Psoas muscle (tissue), 8 donors: ENCODE results near the gene PTGER2. TPM values are rescaled to one million over a fixed set of nuclear protein-coding genes. Genes with fewer than 3 reads are reported as not detected.

ENCODE experiments used
- ATAC-seq, 4 donors: fragments of 200-7000 bp; cut with Tn5 transposase; one replicate each; pipeline ENCODE4 v1.9.1; 2020; ENCODE audit warnings: moderate library complexity in 3 of 4, mild to moderate bottlenecking in 2 of 4
- DNase-seq, 2 donors: peaks; one replicate each; pipeline ENCODE4 v3.0.0-alpha.2; 2020
- H3K27ac ChIP-seq: fragments of 200-600 bp; one replicate; pipeline ENCODE4 v1.8.0; 2022
- H3K27me3 ChIP-seq, 3 donors: fragments of 200-600 bp in 1 of 3; one replicate each; pipeline versions ENCODE4 v1.6.1 to v1.8.0; 2013 to 2022; ENCODE audit warnings: low read length in 2 of 3, mild to moderate bottlenecking in 2 of 3, moderate library complexity in 1 of 3; ENCODE audit not compliant: insufficient read depth in 3 of 3
- H3K36me3 ChIP-seq, 2 donors: fragments of 200-600 bp in 1 of 2; one replicate each; pipeline versions ENCODE4 v1.6.1 to v1.8.0; 2013 to 2022; ENCODE audit warnings: low read depth in 1 of 2, mild to moderate bottlenecking in 1 of 2, moderate library complexity in 1 of 2; ENCODE audit not compliant: insufficient read depth in 1 of 2
- H3K4me1 ChIP-seq: fragments of 200-600 bp; one replicate; pipeline ENCODE4 v1.8.0; 2022
- H3K4me3 ChIP-seq: fragments of 200-600 bp; one replicate; pipeline ENCODE4 v1.8.0; 2022; ENCODE audit warnings: mild to moderate bottlenecking
- H3K9me3 ChIP-seq: fragments of 200-600 bp; one replicate; pipeline ENCODE4 v1.8.0; 2022
- CTCF ChIP-seq: fragments of 200-600 bp; IDR thresholded peaks from one replicate; pipeline ENCODE4 v1.8.0; 2022; ENCODE audit warnings: antibody characterized with exemption
- WGBS, 3 donors: extraction: QIAGEN DNeasy Blood & Tissue Kit; methylation state at CpG; one replicate each; pipeline versions ENCODE4 v1.1.6 to v1.1.7; 2013; 5-methylcytosine and 5-hydroxymethylcytosine counted together
- intact Hi-C, 2 donors: fragments of 100-400 bp; cut with DNase I; formaldehyde crosslinking; loops; one replicate each; pipeline versions ENCODE4 v1.11.0 to v1.14.2; 2022
- polyA plus RNA-seq, 3 donors: library from polyadenylated mRNA; stranded (reverse); fragments of 200-250 nt; gene quantifications; one replicate each; pipeline ENCODE4 v1.2.3, GENCODE V29; 2013
- total RNA-seq, 4 donors: library from RNA; stranded (reverse); fragmentation: NEBNext Ultra II Directional in 2 of 4; extraction: Animal tissue kit (Norgen Biotek cat#: 25700) in 2 of 4; gene quantifications; one replicate each; pipeline versions ENCODE4 v1.2.1 to v1.2.4, GENCODE V29; 2021 to 2023
- donor health status: healthy with polysubstance abuse.
- donor health status: DM: no; HTN: no; CAD: no; lungs with moderate emphysema.
- donor health status: Bipolar disorder and iron deficiency.
- donor health status: healthy.
- donor health status: DM: yes; HTN: yes; CAD: no.
- donor health status: DM: no; HTN: no; CAD: no.
- donor health status: DM: no; HTN: no; CAD: no.
- donor health status: DM: yes; HTN: yes; CAD: no.

The PTGER2 gene
- total and polyA plus RNA-seq, 7 donors = 0.08 to 0.57 (median 0.26) TPM

- Histone ChIP-seq H3K36me3 (no peaks in the 10 kb centered on the region), H3K9me3 (no peaks in the 10 kb centered on the region), H3K27me3 (no peaks in the 10 kb centered on the region), H3K27ac (no peak overlapping the region), H3K4me3 (no peak overlapping the region), H3K4me1 (no peaks in the 10 kb centered on the region)
- TF ChIP-seq CTCF = no peak
- intact Hi-C loops = no loop called here
- 90 to 95% (median 91%) methylated on average over 4 of the region's 4 CpGs for WGBS, 3 donors
- DNase-seq = no peak
- ATAC-seq = no peak
Measured at GRCh38 chr14:52346778-52347177, 32.7 kb downstream of the PTGER2 start.

- no peak for TF ChIP-seq CTCF
- no peaks in the 10 kb centered on the region for H3K36me3 ChIP-seq
- no peaks in the 10 kb centered on the region for H3K27me3 ChIP-seq
- H3K4me1 ChIP-seq = no peaks in the 10 kb centered on the region
- intact Hi-C loops = no loop called here
- no peaks in the 10 kb centered on the region for H3K9me3 ChIP-seq
- H3K4me3 ChIP-seq = no peak overlapping the region
- 34 to 51% (median 44%) methylated on average over 5 of the region's 5 CpGs for WGBS, 3 donors
- H3K27ac ChIP-seq = no peak overlapping the region
- ATAC-seq = no peak
- DNase-seq = no peak
Measured at GRCh38 chr14:52348279-52348678, 34.2 kb downstream of the PTGER2 start.

GRCh38 chr14:52348776-52349175 lies 34.7 kb downstream of the PTGER2 start:
- no peak overlapping the region for H3K27ac ChIP-seq
- no peaks in the 10 kb centered on the region for H3K27me3 ChIP-seq
- ATAC-seq (no peak), DNase-seq (no peak)
- TF ChIP-seq CTCF = no peak
- H3K4me1 ChIP-seq = no peaks in the 10 kb centered on the region
- H3K4me3 ChIP-seq = no peak overlapping the region
- intact Hi-C loops = no loop called here
- 21 to 33% (median 22%) methylated on average over 2 of the region's 2 CpGs for WGBS, 3 donors
- H3K36me3 ChIP-seq = no peaks in the 10 kb centered on the region
- H3K9me3 ChIP-seq = no peaks in the 10 kb centered on the region

- no peak overlapping the region for H3K27ac ChIP-seq
- no peaks in the 10 kb centered on the region for H3K36me3 ChIP-seq
- WGBS, 3 donors = 38 to 68% (median 53%) methylated on average over 2 of the region's 2 CpGs
- TF ChIP-seq CTCF = no peak
- no peaks in the 10 kb centered on the region for H3K9me3 ChIP-seq
- no peaks in the 10 kb centered on the region for H3K27me3 ChIP-seq
- intact Hi-C loops = no loop called here
- no peaks in the 10 kb centered on the region for H3K4me1 ChIP-seq
- no peak overlapping the region for H3K4me3 ChIP-seq
- DNase-seq (no peak), ATAC-seq (no peak)
Measured at GRCh38 chr14:52349731-52350130, 35.6 kb downstream of the PTGER2 start.

- Histone ChIP-seq H3K27ac (no peak overlapping the region), H3K36me3 (no peaks in the 10 kb centered on the region), H3K4me1 (no peaks in the 10 kb centered on the region), H3K9me3 (no peaks in the 10 kb centered on the region), H3K4me3 (no peak overlapping the region), H3K27me3 (no peaks in the 10 kb centered on the region)
- no peak for TF ChIP-seq CTCF
- DNase-seq (no peak), ATAC-seq (no peak)
- intact Hi-C loops = no loop called here
- 44 to 95% (median 47%) methylated on average over 3 of the region's 3 CpGs for WGBS, 3 donors
Measured at GRCh38 chr14:52350445-52350844, 36.3 kb downstream of the PTGER2 start.
